ENCODE data around the gene HOMEZ. TPM values are rescaled to one million over a fixed set of nuclear protein-coding genes. Genes with fewer than 3 reads are reported as not detected.

HOMEZ gene
- total RNA-seq, 2 donors from 2014 or later: 23.8 to 32.0 TPM

DNA sequence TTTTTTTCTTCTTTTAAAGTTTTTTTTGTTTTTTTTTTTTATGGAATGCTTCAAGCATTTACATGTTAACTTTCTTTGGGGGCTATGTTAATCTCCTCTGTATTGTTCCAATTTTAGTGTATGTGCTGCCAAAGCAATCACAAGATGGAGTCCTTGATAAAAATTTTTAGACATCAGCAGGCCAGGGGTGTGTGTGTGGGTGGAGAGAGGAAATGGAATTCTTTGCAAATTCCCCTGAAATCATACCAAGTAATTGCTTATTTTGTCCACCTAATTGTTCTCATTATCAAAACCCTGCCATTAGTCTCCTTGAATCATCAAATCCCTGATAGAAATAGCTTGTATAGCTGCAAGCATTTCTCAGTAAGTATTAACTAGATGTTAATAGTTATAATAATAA, 26.5 kb downstream of the HOMEZ start:
- Mint-ChIP-seq H3K36me3 (ENCODE audit: low read depth) (no peaks in the 10 kb centered on the region), H3K9me3 (no peaks in the 10 kb centered on the region), H3K27me3 (ENCODE audit: insufficient read depth) (peaks cover 19% of the 10 kb centered on the region), H3K27ac (no peak overlapping the region), H3K4me1 (peaks cover 18% of the 10 kb centered on the region), H3K4me3 (no peak overlapping the region)
- Histone ChIP-seq H3K4me1 (ENCODE audit: control insufficient read depth, insufficient read depth, low read length) (no peaks in the 10 kb centered on the region), H3K4me3 (ENCODE audit: low read length) (no peak overlapping the region), H3K27ac (ENCODE audit: low read depth, low read length) (no peak overlapping the region), H3K9me3 (ENCODE audit: control insufficient read depth, low read length) (no peaks in the 10 kb centered on the region), H3K27me3 (ENCODE audit: control insufficient read depth, insufficient read depth, low read length, poor library complexity, severe bottlenecking) (peaks cover 25% of the 10 kb centered on the region), H3K9ac (ENCODE audit: extremely low read depth, low read length, poor library complexity, severe bottlenecking) (no peak overlapping the region), H3K36me3 (ENCODE audit: control insufficient read depth, insufficient read depth, low read length) (no peaks in the 10 kb centered on the region)
- no peak for DNase-seq
- TF ChIP-seq, protein P1, sequence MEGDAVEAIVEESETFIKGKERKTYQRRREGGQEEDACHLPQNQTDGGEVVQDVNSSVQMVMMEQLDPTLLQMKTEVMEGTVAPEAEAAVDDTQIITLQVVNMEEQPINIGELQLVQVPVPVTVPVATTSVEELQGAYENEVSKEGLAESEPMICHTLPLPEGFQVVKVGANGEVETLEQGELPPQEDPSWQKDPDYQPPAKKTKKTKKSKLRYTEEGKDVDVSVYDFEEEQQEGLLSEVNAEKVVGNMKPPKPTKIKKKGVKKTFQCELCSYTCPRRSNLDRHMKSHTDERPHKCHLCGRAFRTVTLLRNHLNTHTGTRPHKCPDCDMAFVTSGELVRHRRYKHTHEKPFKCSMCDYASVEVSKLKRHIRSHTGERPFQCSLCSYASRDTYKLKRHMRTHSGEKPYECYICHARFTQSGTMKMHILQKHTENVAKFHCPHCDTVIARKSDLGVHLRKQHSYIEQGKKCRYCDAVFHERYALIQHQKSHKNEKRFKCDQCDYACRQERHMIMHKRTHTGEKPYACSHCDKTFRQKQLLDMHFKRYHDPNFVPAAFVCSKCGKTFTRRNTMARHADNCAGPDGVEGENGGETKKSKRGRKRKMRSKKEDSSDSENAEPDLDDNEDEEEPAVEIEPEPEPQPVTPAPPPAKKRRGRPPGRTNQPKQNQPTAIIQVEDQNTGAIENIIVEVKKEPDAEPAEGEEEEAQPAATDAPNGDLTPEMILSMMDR (conservative IDR thresholded peaks at IDR 0.05): no peak

DNA sequence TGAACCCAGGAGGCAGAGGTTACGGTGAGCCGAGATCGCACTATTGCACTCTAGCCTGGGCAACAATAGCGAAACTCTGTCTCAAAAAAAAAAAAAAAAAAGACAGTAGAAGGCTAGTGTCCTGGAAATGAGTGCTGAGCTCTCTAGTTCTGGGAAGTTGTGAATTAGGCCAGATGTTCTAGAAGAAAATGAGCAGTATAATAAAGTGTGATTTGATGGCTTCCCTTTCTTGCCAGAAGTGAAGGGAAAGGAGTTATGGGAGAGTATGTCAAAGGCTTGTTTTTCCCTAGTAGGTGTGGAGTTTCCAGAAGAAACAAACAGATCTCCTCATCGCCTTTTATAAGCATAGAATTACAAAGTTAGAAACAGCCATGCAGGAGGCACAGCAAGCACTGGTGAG, 27.7 kb downstream of the HOMEZ start:
- Histone ChIP-seq H3K27me3 (ENCODE audit: control insufficient read depth, insufficient read depth, low read length, poor library complexity, severe bottlenecking) (peaks cover 13% of the 10 kb centered on the region), H3K9ac (ENCODE audit: extremely low read depth, low read length, poor library complexity, severe bottlenecking) (no peak overlapping the region), H3K9me3 (ENCODE audit: control insufficient read depth, low read length) (no peaks in the 10 kb centered on the region), H3K27ac (ENCODE audit: low read depth, low read length) (no peak overlapping the region), H3K36me3 (ENCODE audit: control insufficient read depth, insufficient read depth, low read length) (no peaks in the 10 kb centered on the region), H3K4me1 (ENCODE audit: control insufficient read depth, insufficient read depth, low read length) (no peaks in the 10 kb centered on the region), H3K4me3 (ENCODE audit: low read length) (no peak overlapping the region)
- H3K4me3 Mint-ChIP-seq: no peak overlapping the region
- no peak for DNase-seq
- no peak overlapping the region for H3K27ac Mint-ChIP-seq
- no peaks in the 10 kb centered on the region for H3K9me3 Mint-ChIP-seq
- peaks cover 18% of the 10 kb centered on the region for H3K4me1 Mint-ChIP-seq
- H3K36me3 Mint-ChIP-seq (ENCODE audit: low read depth): no peaks in the 10 kb centered on the region
- 94 to 98% methylated on average over 5 of the region's 5 CpGs for WGBS, 2 experiments (ENCODE audit: insufficient coverage in 1 of 2, insufficient read length in 1 of 2)
- TF ChIP-seq, protein P1 (conservative IDR thresholded peaks at IDR 0.05): no peak
- peaks cover 11% of the 10 kb centered on the region for H3K27me3 Mint-ChIP-seq (ENCODE audit: insufficient read depth)

DNA sequence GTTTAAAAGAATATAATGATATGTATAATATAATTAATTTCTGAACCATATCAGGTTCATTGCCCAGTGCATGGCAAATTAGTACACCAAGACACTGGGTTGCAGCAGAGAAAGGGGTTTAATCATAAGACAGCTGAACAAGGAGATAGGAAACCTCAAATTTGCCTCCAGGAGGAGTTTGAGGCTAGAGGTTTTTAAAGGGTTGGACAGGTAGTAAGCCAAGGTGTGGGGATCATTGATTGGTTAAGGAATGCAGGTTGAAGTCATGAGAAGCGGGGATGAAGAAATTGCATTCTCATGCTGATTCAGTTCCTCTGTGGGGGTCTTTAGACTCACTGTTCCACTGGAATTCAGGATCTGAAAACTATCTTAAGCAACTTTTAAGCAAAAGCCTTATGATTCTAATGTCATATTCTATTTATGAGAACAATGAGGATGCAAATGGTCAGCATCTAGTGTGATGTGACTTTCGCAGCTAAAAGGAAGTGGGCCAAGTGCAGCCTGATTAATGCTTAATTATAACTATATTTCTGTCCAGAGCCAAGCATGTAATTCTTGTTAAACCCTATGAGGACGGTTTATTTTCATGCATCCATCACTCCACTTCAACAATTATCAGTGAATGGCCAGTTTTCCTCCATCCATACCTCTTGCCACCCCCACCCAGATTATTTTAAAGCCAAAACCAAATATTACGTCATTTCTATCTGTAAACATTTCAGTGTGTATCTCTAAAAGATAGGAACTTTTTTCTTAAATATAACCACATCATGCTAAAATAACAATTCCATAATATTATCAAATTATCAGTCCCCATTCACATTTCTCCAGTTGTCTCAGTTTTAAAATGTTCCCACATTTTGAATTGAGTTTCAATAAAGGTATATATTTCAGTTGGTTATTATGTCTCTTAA, 33.3 kb downstream of the HOMEZ start:
- H3K4me3 ChIP-seq (ENCODE audit: low read length): no peak overlapping the region

More for the DNA sequence above, 33.3 kb downstream of the HOMEZ start:
- no peaks in the 10 kb centered on the region for H3K36me3 Mint-ChIP-seq (ENCODE audit: low read depth)
- TF ChIP-seq, protein P1 (conservative IDR thresholded peaks at IDR 0.05): no peak
- DNase-seq: peak; percentile 60
- H3K4me1 Mint-ChIP-seq: peaks cover 4% of the 10 kb centered on the region
- WGBS, 2 experiments (ENCODE audit: insufficient coverage in 1 of 2, insufficient read length in 1 of 2): 52 to 69% methylated on average over 2 to 4 of the region's 4 CpGs
- H3K9me3 ChIP-seq (ENCODE audit: control insufficient read depth, low read length): no peaks in the 10 kb centered on the region
- no peak overlapping the region for H3K27ac ChIP-seq (ENCODE audit: low read depth, low read length)
- no peaks in the 10 kb centered on the region for H3K4me1 ChIP-seq (ENCODE audit: control insufficient read depth, insufficient read depth, low read length)
- no peaks in the 10 kb centered on the region for H3K27me3 Mint-ChIP-seq (ENCODE audit: insufficient read depth)
- H3K27ac Mint-ChIP-seq: peak overlapping the region; percentile 29
- H3K27me3 ChIP-seq (ENCODE audit: control insufficient read depth, insufficient read depth, low read length, poor library complexity, severe bottlenecking): no peaks in the 10 kb centered on the region
- no peaks in the 10 kb centered on the region for H3K9me3 Mint-ChIP-seq
- H3K36me3 ChIP-seq (ENCODE audit: control insufficient read depth, insufficient read depth, low read length): no peaks in the 10 kb centered on the region
- no peak overlapping the region for H3K9ac ChIP-seq (ENCODE audit: extremely low read depth, low read length, poor library complexity, severe bottlenecking)
- no peak overlapping the region for H3K4me3 Mint-ChIP-seq

All from endodermal cell (in vitro differentiated cells).